ENCODE results near the gene MGRN1.

Gene MGRN1

GRCh38 chr16:4624827-4625559, 367 bp downstream of the MGRN1 start:
- peak; percentile 53 for DNase-seq (ENCODE audit: low spot score)

- no peak for DNase-seq (ENCODE audit: low spot score)
These were observed 1.0 kb downstream of the MGRN1 start for GRCh38 chr16:4625560-4626159.

- DNase-seq (ENCODE audit: low spot score), result no peak
These were observed 1.8 kb downstream of the MGRN1 start for GRCh38 chr16:4626396-4626795.

- no peak for DNase-seq (ENCODE audit: low spot score)
These were observed 3.7 kb downstream of the MGRN1 start for GRCh38 chr16:4628283-4628682.

- no peak for DNase-seq (ENCODE audit: low spot score)
These were observed 6.8 kb downstream of the MGRN1 start for GRCh38 chr16:4631444-4631843.

GRCh38 chr16:4633910-4634635, 9.4 kb downstream of the MGRN1 start:
- DNase-seq (ENCODE audit: low spot score), result no peak

- no peak for DNase-seq (ENCODE audit: low spot score)
These were observed 10.1 kb downstream of the MGRN1 start for GRCh38 chr16:4634768-4635167.

GRCh38 chr16:4636196-4636595, 11.6 kb downstream of the MGRN1 start:
- DNase-seq (ENCODE audit: low spot score), result no peak

- DNase-seq (ENCODE audit: low spot score), result no peak
These were observed 13.0 kb downstream of the MGRN1 start for GRCh38 chr16:4637501-4638166.

GRCh38 chr16:4639899-4640509, 15.4 kb downstream of the MGRN1 start:
- no peak for DNase-seq (ENCODE audit: low spot score)

- no peak for DNase-seq (ENCODE audit: low spot score)
These were observed 16.1 kb downstream of the MGRN1 start for GRCh38 chr16:4640572-4641305.

GRCh38 chr16:4641306-4641687, 16.7 kb downstream of the MGRN1 start:
- DNase-seq (ENCODE audit: low spot score), result no peak

- DNase-seq (ENCODE audit: low spot score), result no peak
These were observed 17.3 kb downstream of the MGRN1 start for GRCh38 chr16:4641895-4642294.

- no peak for DNase-seq (ENCODE audit: low spot score)
These were observed 22.4 kb downstream of the MGRN1 start for GRCh38 chr16:4646773-4647643.

GRCh38 chr16:4647644-4647980, 23.0 kb downstream of the MGRN1 start:
- no peak for DNase-seq (ENCODE audit: low spot score)

- DNase-seq (ENCODE audit: low spot score), result no peak
These were observed 24.3 kb downstream of the MGRN1 start for GRCh38 chr16:4648917-4649316.

- no peak for DNase-seq (ENCODE audit: low spot score)
These were observed 25.3 kb downstream of the MGRN1 start for GRCh38 chr16:4649744-4650442.

GRCh38 chr16:4650443-4651074, 25.9 kb downstream of the MGRN1 start:
- DNase-seq (ENCODE audit: low spot score), result peak; percentile 86

GRCh38 chr16:4651827-4652226, 27.2 kb downstream of the MGRN1 start:
- no peak for DNase-seq (ENCODE audit: low spot score)

- no peak for DNase-seq (ENCODE audit: low spot score)
These were observed 27.9 kb downstream of the MGRN1 start for GRCh38 chr16:4652561-4652960.
